Natural killer cell (primary cell): ENCODE data around the gene P4HA2. TPM values are rescaled to one million over a fixed set of nuclear protein-coding genes. Genes with fewer than 3 reads are reported as not detected.

Source experiments
- ATAC-seq, 3 donors: fragments of 150-1000 bp in 2 of 3; fragments of 200-7000 bp in 1 of 3; cut with Tn5 transposase; 1 replicate in 1 of 3; 2 replicates in 2 of 3; pipeline ENCODE4 v1.10.0; 2021; ENCODE audit warnings: mild to moderate bottlenecking in 2 of 3, moderate library complexity in 2 of 3
- DNase-seq, 2 donors: peaks; one replicate each; pipeline versions ENCODE4 v3.0.0 to v3.0.0-alpha.2; 2013 to 2021; ENCODE audit warnings: mixed read lengths in 1 of 2
- H3K27ac ChIP-seq: one replicate; pipeline ENCODE4 v1.5.1; 2013; ENCODE audit warnings: mild to moderate bottlenecking, low read length
- H3K27me3 ChIP-seq: one replicate; pipeline ENCODE4 v1.6.1; 2013; ENCODE audit warnings: low read length; ENCODE audit not compliant: control insufficient read depth, insufficient read depth
- H3K36me3 ChIP-seq: one replicate; pipeline ENCODE4 v1.6.1; 2013; ENCODE audit warnings: low read length; ENCODE audit not compliant: control insufficient read depth, insufficient read depth
- H3K4me1 ChIP-seq: one replicate; pipeline ENCODE4 v1.6.1; 2013; ENCODE audit warnings: low read length; ENCODE audit not compliant: control insufficient read depth, insufficient read depth
- H3K4me3 ChIP-seq: one replicate; pipeline ENCODE4 v1.5.1; 2013; ENCODE audit warnings: low read length
- H3K9me3 ChIP-seq: one replicate; pipeline ENCODE4 v1.6.1; 2013; ENCODE audit warnings: low read length; ENCODE audit not compliant: control insufficient read depth, insufficient read depth
- H3K27ac Mint-ChIP-seq, 2 donors: one replicate each; pipeline ENCODE4 v1.8.0; 2022; ENCODE audit warnings: mild to moderate bottlenecking in 2 of 2, mixed read lengths in 2 of 2, moderate library complexity in 1 of 2
- H3K27me3 Mint-ChIP-seq, 2 donors: one replicate each; pipeline ENCODE4 v1.8.0; 2022; ENCODE audit warnings: low read depth in 2 of 2, mixed read lengths in 2 of 2
- H3K36me3 Mint-ChIP-seq: one replicate; pipeline ENCODE4 v1.8.0; 2022; ENCODE audit warnings: mixed read lengths
- H3K4me1 Mint-ChIP-seq, 2 donors: one replicate each; pipeline ENCODE4 v1.8.0; 2022; ENCODE audit warnings: mixed read lengths in 2 of 2
- H3K4me3 Mint-ChIP-seq: one replicate; pipeline ENCODE4 v1.8.0; 2022; ENCODE audit warnings: mild to moderate bottlenecking, moderate library complexity, mixed read lengths
- H3K9me3 Mint-ChIP-seq, 2 donors: one replicate each; pipeline ENCODE4 v1.8.0; 2022; ENCODE audit warnings: mixed read lengths in 2 of 2
- WGBS: methylation state at CpG from one replicate; pipeline ENCODE4 v1.1.7; 2013; ENCODE audit warnings: missing lambda C conversion rate; ENCODE audit not compliant: insufficient coverage; 5-methylcytosine and 5-hydroxymethylcytosine counted together
- intact Hi-C: fragments of 100-400 bp; cut with micrococcal nuclease; formaldehyde crosslinking; loops from one replicate; pipeline ENCODE4 v1.14.2; 2022
- total RNA-seq, 4 donors: library from RNA; stranded (reverse); fragments of 120-200 nt in 1 of 4; gene quantifications; one replicate each; pipeline versions ENCODE4 v1.2.3 to v1.2.4, GENCODE V29; 2013 to 2022
- TF ChIP-seq, protein P1 (sequence below): fragments of 200-600 bp; IDR thresholded peaks from one replicate; pipeline ENCODE4 v1.8.0; 2022; ENCODE audit warnings: antibody characterized with exemption

Gene P4HA2
- total RNA-seq, 3 donors from 2014 or later (not counting 1 experiment from before 2014, with no cell fraction given), result 0.20 TPM; not detected in 2

DNA sequence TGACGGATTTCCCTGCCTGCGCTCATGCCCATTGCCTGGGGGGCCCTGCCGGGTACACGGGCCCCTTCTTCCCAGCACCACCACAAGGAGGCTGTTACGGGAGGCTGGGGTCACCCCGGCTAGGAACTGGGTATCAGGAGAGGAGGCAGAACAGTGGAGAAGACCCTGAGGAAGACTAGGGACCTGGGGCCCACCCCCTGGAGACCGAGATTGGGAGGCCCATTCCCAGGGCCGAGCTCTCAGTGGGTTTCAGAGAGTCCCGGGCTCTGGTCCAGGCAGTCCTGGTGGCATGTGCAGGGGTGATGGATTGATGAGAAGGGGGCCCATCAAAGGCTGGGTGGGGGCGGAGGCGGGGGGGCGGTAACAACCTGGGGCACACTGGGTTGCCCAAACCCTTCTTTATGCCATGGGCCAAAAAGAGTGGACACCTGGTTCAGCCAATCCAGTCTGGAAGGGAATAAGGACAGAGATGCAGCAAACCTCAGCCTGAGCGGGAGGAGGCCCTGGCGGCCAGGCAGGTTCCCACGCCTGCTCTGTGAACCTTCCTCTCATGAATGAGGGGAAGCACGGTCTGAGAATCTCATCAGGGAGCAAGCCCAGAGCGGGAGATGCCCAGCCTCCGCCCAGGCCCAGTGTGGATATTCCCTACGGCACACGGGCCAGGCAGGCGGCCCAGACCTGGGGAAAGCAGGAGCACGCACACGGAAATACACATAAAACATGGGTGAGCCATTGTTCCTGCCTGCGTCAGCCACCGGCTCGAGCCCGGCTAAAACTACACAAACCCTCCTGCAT is 785 bp upstream of the P4HA2 start:
- Mint-ChIP-seq H3K36me3 (no peaks in the 10 kb centered on the region), H3K27me3 (peaks cover 18 to 34% of the 10 kb centered on the region in 2 donors), H3K4me1 (peaks cover 7 to 34% of the 10 kb centered on the region in 2 donors), H3K9me3 (no peaks in the 10 kb centered on the region), H3K27ac (no peak overlapping the region), H3K4me3 (peak overlapping the region; percentile 81)
- peaks cover 7% of the 10 kb centered on the region for H3K27me3 ChIP-seq
- no peak overlapping the region for H3K27ac ChIP-seq
- no peaks in the 10 kb centered on the region for H3K36me3 ChIP-seq
- DNase-seq, result no peak
- no peak overlapping the region for H3K4me3 ChIP-seq
- H3K9me3 ChIP-seq, result no peaks in the 10 kb centered on the region
- TF ChIP-seq, protein P1, sequence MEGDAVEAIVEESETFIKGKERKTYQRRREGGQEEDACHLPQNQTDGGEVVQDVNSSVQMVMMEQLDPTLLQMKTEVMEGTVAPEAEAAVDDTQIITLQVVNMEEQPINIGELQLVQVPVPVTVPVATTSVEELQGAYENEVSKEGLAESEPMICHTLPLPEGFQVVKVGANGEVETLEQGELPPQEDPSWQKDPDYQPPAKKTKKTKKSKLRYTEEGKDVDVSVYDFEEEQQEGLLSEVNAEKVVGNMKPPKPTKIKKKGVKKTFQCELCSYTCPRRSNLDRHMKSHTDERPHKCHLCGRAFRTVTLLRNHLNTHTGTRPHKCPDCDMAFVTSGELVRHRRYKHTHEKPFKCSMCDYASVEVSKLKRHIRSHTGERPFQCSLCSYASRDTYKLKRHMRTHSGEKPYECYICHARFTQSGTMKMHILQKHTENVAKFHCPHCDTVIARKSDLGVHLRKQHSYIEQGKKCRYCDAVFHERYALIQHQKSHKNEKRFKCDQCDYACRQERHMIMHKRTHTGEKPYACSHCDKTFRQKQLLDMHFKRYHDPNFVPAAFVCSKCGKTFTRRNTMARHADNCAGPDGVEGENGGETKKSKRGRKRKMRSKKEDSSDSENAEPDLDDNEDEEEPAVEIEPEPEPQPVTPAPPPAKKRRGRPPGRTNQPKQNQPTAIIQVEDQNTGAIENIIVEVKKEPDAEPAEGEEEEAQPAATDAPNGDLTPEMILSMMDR, result no peak
- H3K4me1 ChIP-seq, result peaks cover 11% of the 10 kb centered on the region
- WGBS, result 84% methylated on average over 27 of the region's 27 CpGs
- intact Hi-C loops, result no loop called here
- ATAC-seq, result no peak

GRCh38 chr5:132227235-132227484 is 493 bp downstream of the P4HA2 start:
- no peaks in the 10 kb centered on the region for H3K36me3 Mint-ChIP-seq
- no peaks in the 10 kb centered on the region for H3K36me3 ChIP-seq
- DNase-seq (no peak), ATAC-seq (no peak)
- TF ChIP-seq, protein P1, result no peak
- peak overlapping the region; percentile 17 for H3K4me3 ChIP-seq
- H3K4me3 Mint-ChIP-seq, result peak overlapping the region; percentile 25
- H3K4me1 ChIP-seq, result peaks cover 14% of the 10 kb centered on the region
- H3K9me3 Mint-ChIP-seq, result no peaks in the 10 kb centered on the region
- no peak overlapping the region for H3K27ac ChIP-seq
- WGBS, result 3% methylated on average over 13 of the region's 13 CpGs
- no peak overlapping the region for H3K27ac Mint-ChIP-seq
- H3K9me3 ChIP-seq, result no peaks in the 10 kb centered on the region
- H3K27me3 Mint-ChIP-seq, result peaks cover 18 to 34% of the 10 kb centered on the region in 2 donors
- peaks cover 7% of the 10 kb centered on the region for H3K27me3 ChIP-seq
- H3K4me1 Mint-ChIP-seq, result peaks cover 7 to 34% of the 10 kb centered on the region in 2 donors
- intact Hi-C loops, result no loop called here

GRCh38 chr5:132226516-132227234 is 978 bp downstream of the P4HA2 start:
- no peak overlapping the region for H3K27ac ChIP-seq
- H3K4me1 ChIP-seq, result peaks cover 14% of the 10 kb centered on the region
- H3K4me3 ChIP-seq, result no peak overlapping the region
- no peaks in the 10 kb centered on the region for H3K36me3 Mint-ChIP-seq
- H3K9me3 ChIP-seq, result no peaks in the 10 kb centered on the region
- WGBS, result 77% methylated on average over 23 of the region's 23 CpGs
- peaks cover 18 to 34% of the 10 kb centered on the region in 2 donors for H3K27me3 Mint-ChIP-seq
- intact Hi-C loops, result no loop called here
- peaks cover 7% of the 10 kb centered on the region for H3K27me3 ChIP-seq
- TF ChIP-seq, protein P1, result no peak
- no peaks in the 10 kb centered on the region for H3K36me3 ChIP-seq
- H3K27ac Mint-ChIP-seq, result no peak overlapping the region
- peaks cover 7 to 34% of the 10 kb centered on the region in 2 donors for H3K4me1 Mint-ChIP-seq
- H3K4me3 Mint-ChIP-seq, result peak overlapping the region; percentile 25
- no peak for ATAC-seq
- DNase-seq, result no peak
- H3K9me3 Mint-ChIP-seq, result no peaks in the 10 kb centered on the region
